NT2/D1 (cell line): Measurements from ENCODE around the gene EEF1A2.

Experiments
- SUZ12 ChIP-seq: IDR thresholded peaks from 2 replicates; pipeline ENCODE4 v1.6.1; 2011; ENCODE audit not compliant: insufficient read length, insufficient read depth; ENCODE audit errors: extremely low read depth
- YY1 ChIP-seq: IDR thresholded peaks from 2 replicates; pipeline ENCODE4 v1.6.1; 2011; ENCODE audit not compliant: insufficient read length, insufficient read depth
- ZNF274 ChIP-seq: IDR thresholded peaks from 2 replicates; pipeline ENCODE4 v1.6.1; 2011; ENCODE audit warnings: mild to moderate bottlenecking, low read depth, low read length

DNA sequence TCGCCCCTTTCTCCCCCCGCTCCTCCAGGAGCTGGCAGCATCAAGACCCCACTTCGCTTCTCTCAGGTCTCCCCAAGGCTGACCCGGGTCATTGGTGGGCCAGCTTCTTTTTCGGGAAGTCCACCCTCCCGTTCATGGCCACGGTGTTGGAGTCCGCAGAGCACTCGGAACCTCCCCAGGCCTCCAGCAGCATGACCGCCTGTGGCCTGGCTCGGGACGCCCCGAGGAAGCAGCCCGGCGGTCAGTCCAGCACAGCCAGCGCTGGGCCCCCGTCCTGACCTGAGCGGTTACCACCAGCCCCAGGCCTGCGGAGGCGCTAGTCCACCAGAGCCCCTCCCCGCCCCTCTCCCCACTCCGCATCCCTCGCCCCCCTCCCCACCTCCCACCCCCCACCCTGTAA, 22.7 kb upstream of the EEF1A2 start:
- no peak for TF ChIP-seq SUZ12
- no peak for TF ChIP-seq ZNF274
- no peak for TF ChIP-seq YY1
